WI38 (cell line): Measurements from ENCODE around the gene ALCAM.

Source experiments
- H3K4me3 ChIP-seq: 2 replicates; pipeline ENCODE4 v1.5.1; 2011; ENCODE audit warnings: low read depth, mild to moderate bottlenecking, control low read depth, low read length
- TF ChIP-seq, protein P1 (sequence below): IDR thresholded peaks from 2 replicates; pipeline ENCODE4 v1.5.1; 2012; ENCODE audit warnings: low read depth, mild to moderate bottlenecking, control low read depth, low read length

ALCAM gene

DNA sequence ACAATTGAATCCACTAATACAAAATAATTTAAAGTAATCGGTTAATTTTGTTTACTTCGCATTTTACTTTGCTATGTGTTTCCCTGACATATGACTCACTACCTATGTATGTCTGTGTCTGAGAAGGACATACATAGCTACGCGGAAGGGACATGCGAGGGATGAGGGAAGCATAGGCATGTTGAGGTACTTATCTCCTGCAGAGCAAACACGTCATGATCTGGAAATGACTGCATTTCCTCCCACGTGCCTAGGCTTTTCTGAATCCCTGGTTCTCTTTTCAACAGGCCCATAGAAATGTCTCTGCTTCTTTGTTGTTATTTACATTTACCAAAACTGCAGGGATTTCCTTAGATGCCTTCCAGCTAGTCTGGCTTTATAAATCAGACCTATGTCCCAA is 27.5 kb downstream of the ALCAM start:
- no peak overlapping the region for H3K4me3 ChIP-seq
- TF ChIP-seq, protein P1, sequence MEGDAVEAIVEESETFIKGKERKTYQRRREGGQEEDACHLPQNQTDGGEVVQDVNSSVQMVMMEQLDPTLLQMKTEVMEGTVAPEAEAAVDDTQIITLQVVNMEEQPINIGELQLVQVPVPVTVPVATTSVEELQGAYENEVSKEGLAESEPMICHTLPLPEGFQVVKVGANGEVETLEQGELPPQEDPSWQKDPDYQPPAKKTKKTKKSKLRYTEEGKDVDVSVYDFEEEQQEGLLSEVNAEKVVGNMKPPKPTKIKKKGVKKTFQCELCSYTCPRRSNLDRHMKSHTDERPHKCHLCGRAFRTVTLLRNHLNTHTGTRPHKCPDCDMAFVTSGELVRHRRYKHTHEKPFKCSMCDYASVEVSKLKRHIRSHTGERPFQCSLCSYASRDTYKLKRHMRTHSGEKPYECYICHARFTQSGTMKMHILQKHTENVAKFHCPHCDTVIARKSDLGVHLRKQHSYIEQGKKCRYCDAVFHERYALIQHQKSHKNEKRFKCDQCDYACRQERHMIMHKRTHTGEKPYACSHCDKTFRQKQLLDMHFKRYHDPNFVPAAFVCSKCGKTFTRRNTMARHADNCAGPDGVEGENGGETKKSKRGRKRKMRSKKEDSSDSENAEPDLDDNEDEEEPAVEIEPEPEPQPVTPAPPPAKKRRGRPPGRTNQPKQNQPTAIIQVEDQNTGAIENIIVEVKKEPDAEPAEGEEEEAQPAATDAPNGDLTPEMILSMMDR, result no peak

DNA sequence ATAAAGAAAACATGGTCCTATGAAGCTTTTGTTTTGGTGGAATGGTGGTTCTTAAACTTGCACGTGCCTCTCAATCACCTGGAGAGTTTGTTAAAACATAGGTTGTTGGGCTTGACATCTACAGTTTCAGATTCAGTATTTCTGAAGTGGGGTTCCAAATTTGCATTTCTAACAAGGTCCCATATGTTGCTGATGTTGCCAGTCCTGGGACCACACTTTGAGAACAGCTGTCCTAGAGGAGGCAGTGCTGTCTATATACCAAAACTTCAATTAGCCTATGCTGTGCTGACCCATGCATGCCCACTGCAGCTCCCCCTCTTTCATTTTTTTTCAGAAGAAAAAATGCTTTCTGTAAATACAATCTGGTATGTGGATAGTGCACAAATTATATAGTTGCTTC is 31.3 kb downstream of the ALCAM start:
- TF ChIP-seq, protein P1, result no peak
- no peak overlapping the region for H3K4me3 ChIP-seq

DNA sequence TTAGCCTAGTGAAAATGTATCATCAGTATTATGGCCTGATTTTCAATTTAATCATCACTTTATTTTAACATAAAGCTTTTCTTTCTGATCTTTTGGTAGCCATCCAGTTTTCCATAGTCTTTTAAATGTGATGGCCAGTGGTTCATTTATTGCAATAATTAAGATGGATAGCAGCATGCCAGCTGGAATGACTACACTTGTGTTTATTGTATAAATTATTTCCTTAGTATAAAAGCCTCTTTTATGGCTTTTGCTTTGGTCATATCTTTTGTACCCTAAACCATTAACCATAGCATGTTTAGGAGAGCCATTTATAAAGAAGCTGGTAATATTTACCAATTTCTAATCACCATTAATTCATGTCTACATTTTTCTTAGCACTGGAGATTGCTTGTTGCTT is 31.7 kb downstream of the ALCAM start:
- TF ChIP-seq, protein P1, result no peak
- H3K4me3 ChIP-seq, result no peak overlapping the region

DNA sequence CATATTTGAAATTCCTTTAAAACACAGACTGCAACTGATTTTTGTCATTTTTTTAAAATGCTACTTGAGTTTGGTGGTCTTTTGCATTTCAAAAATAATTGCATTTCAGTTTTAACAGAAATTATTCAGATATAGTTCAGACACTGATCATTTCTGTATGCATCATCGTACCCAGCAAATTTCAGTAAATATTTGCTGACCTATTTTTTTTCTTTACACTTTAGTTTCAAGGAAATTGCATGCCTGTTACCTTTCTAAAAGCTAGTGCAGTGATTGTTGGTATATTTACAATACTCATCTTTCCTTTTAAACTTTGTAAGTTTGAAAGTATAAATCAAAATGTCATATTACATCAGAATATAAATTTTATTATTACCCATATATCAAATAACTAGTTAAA is 32.4 kb downstream of the ALCAM start:
- TF ChIP-seq, protein P1, result no peak
- H3K4me3 ChIP-seq, result no peak overlapping the region

DNA sequence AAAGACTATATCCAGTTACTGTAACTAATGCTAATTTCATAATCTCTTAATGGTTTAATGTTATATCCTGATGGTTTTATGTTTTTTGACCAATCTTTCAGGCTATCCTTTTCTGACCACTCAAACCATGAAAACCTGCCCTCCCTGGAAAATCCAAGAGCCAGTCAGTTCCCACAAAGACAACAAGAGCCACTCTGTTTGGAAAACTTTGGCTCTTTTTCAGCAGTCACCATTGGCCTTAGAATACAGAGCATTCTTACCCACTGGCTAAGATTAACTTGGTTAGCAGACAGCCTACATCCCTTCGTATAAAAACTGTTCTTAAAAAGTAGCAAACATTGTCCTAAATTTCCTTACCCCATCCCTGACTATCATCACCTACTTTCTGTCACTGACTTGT is 32.9 kb downstream of the ALCAM start:
- H3K4me3 ChIP-seq, result no peak overlapping the region
- TF ChIP-seq, protein P1, result no peak

DNA sequence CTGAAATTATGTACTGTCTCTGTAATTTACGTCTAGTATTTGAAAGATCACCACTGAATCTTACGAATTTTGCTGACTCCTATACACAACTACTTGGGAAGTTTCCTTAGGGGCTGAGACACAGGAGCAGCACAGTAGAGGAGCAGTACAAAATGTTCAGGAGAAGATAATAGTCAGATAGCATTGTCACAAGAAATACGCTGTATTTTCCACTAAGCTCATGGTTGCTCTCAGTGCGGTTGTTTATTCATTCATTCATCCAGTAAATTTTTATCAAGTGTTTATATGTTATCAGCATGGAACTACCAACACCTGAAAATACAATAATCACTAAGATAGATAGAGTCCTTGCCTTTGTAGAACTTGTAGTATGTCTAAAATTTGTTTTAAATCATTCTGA is 34.5 kb downstream of the ALCAM start:
- no peak overlapping the region for H3K4me3 ChIP-seq
- TF ChIP-seq, protein P1, result no peak

DNA sequence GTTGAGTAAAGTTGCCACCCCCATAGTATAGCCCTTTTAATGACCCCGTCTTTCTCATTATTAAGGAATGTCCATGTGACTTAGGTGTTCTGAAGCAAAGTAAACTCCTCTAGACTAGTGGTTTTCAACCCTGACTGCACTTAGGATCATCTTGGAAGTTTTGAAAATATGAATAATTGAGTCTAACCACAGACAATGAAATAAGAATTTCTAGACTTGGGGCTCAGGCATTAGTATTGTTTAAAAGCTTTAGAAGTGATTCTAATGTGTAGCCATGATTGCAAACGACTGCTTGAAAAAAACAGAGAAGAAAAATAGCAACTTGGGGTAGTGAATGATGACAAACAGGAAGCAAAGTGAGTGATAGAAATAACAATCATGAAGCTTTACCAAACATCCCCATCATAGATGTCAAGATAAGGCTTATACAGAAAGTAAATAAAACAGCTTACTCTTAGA is 35.0 kb downstream of the ALCAM start:
- no peak overlapping the region for H3K4me3 ChIP-seq
- TF ChIP-seq, protein P1, result no peak
